Stimulated activated CD4-positive, alpha-beta T cell treated with anti-CD3 and anti-CD28 coated beads, Interleukin-4, amount 100 ng/mL, for 24 hours (primary cell): ENCODE data around the gene AGER.
"Not testable (repeated sequence)": the region's sequence is repeated elsewhere in the genome, so short reads cannot be mapped to it uniquely, and the experiment has no call there.

ENCODE experiments used
- DNase-seq: peaks from one replicate; pipeline ENCODE4 v3.0.0-alpha.2; 2020

The AGER gene

GRCh38 chr6:32198345-32198696, 14.3 kb upstream of the AGER start:
- no peak for DNase-seq

DNA sequence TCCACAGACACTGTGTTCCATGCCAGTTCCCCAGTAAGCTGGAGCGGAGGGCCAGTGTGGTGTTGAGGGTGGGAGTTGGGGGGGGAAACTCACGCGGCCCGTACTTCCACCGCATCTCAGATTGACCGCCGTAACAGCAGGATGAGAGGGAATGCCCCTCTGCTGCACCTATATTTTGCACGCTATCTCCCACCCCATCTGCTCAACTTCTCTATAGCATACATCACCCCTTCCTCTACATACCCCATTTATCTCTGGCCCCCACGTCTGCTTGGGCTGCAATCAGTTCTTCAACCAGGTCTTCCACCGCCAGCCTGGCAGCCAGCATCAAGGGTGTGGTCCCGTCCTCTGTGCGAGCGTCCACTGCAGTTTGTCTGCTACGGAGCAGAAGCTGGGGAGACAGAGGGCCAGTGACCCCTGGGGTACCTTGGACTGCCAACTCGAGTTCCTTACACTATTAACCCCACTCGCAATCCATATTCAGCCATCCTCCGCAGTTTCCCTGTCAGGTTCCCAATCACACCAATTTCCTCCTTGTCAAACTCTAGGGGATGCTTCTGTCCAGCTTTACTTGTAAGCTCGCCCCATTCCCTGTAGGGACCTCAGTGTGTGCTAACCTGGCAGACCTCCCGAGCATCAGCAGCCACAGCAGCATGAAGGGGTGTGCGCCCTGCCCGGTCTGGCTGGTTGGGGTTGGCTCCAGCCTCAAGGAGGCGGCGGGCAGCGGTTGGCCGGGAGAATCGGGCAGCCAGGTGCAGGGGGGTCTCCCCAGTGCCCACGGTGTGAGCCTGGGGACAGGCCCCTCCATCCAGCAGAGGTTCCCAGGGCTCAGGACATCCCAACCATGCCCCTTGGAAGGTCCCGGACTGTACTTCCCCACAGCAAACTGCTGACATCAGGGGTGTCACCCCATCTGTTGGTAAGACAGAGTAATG, 12.9 kb upstream of the AGER start:
- no peak for DNase-seq

DNA sequence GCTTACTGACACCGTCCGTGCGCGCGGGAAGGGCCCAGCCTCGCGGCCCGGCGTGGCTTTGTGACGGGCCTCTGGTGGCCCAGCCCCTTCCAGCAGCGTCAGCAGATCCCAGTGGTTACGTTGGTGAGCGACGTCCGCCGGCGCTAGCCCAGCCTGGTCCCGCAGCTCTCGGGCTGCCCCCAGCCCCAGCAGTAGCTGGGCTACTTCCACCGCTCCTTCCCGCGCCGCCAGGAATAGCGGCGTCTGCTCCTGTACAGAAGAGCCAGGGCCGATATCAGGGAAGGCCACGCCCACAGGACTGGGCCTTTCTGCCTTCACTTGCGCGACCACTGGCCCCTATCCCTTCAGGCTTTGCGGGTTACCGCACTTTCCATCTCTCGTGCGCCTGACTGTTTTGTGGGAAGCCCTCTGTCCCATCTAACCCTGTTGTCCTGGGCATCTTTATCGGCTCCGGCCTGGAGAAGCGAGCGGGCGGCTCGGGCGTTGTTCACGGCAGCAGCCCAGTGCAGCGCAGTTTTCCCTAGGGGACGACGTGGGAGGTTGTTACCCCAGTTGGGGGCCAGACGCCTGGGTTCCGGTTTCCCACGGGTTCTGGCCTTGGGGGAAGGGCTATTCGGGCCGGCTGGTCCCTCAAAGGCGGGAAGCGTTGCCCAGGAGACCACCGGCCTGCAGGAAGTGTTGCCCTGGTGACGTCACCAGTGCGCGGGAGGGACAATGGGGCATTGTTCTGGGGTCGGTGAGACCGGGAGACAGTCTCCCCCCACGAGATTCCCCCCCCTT, 12.0 kb upstream of the AGER start:
- DNase-seq: peak; percentile 60

DNA sequence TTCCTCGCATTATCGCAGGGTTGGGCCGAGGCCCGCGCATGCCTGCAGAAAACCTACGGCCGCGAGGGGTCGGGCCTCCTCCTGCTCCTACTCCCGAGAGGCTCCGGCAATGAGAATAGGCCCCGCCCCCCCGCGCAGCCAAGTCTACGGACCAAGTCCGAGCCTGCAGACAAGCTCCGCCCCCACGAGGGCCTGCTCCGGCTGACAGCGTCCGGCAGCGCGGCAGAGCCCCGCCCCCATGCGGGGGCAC, 11.5 kb upstream of the AGER start:
- DNase-seq: peak; percentile 100

GRCh38 chr6:32194825-32195651, 11.0 kb upstream of the AGER start:
- peak; percentile 36 for DNase-seq

DNA sequence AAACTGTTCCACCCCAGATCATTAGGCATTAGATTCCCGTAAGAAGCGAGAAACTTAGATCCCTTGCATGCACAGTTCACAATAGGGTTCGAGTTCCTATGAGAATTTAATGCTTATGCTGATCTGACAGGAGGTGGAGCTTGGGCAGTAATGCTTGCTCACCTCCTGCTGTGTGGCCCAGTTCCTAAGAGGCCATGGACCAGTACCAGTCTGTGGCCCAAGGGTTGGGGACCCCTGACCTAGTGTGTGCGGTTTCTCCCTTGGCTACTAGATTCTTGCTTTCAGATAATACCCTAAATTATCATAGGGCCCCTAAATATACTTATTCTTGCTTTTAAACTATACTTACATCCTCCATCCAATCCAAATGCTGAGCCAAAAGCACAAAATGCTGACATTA, 10.3 kb upstream of the AGER start:
- no peak for DNase-seq

- not testable (repeated sequence) for DNase-seq
These were observed 9.0 kb upstream of the AGER start for GRCh38 chr6:32193096-32193495.

- DNase-seq: peak; percentile 58
These were observed 8.6 kb upstream of the AGER start, which contains the start of gene GPSM3 for GRCh38 chr6:32192608-32193039. TSS of gene GPSM3 (minus strand) at chr6:32192643. CDS start at chr6:32192513, 130 bp downstream.

DNA sequence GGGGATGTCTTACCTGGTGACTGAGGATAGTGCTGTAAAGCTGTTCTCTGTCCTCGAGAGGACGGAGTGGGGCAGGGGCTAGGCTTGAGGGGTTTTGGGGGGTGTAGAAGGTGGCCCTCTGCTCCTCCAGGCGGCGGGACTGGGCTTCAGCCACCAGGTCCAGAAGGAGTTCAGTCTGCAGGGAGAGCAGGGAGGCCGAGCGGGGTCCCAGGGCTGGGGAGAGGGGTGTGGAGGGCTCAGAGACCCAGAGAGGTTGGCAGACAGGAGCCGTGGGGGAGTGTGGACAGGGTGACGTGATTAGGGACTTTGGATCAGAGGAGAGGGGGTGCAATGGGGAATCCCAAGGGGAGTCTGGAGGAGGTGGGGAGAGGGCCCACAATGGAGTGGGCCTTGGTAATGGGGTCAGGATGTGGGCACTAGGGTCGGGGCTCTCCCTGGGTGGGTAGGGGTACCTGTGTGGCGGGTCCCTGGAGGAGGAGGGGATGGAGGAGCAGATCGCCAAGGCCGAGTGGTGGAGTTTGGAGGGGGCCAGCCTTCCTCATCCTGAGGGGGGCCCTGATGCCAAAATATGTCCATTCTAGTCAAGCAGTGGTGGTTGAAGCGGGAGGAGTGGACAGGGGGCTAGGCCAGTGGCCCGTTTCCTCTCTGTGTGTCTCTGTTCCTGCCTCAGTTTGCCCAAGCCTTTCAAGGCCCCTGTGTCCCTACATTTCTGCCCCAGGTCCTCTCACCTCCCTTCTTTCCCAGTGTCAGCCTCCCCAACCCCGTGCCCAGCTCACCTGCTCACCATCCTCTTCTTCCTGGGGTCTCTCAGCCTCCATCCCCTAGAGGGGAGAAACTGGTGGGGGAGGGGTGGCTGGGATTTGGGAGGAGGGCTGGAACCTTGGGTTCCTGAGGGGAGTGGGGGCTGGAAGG, 7.9 kb upstream of the AGER start:
- peak; percentile 13 for DNase-seq

DNA sequence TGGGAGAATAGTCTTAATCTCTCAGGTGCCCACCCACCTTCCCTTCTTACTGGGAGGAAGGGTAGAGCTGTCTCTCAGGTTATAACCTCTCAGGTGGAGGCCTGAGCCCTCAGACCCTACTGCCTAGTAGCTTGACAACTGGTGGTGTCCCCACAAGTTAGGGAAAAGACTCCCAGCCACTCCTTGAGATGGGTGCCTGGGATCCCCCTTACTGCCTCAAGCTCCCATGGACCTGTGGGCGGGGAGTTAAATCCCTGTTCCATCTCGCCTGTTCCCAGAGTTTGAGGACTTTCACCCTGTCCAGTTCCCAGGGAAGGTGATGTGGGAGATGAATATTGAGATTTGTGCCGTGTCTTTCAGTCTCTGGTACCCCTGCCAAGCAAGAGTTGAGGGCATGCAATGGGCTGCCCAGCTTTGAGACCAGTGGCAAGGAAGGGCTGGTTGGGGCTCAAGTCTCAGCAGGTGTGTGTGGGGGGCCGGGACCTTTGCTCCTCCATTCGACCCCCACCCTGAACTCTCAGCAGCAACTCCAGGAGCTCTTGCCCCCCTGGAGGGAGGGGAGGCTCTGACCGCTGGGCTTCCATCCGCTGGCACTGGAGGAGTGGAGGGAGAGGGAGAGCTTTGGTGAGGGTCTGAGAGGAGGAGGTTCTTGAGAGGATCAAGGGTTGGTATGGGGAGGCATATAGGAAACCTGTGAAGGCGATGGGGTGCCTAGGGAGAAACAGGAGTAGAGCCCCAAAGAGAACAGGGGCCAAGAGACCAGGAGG, 7.0 kb upstream of the AGER start:
- no peak for DNase-seq

DNA sequence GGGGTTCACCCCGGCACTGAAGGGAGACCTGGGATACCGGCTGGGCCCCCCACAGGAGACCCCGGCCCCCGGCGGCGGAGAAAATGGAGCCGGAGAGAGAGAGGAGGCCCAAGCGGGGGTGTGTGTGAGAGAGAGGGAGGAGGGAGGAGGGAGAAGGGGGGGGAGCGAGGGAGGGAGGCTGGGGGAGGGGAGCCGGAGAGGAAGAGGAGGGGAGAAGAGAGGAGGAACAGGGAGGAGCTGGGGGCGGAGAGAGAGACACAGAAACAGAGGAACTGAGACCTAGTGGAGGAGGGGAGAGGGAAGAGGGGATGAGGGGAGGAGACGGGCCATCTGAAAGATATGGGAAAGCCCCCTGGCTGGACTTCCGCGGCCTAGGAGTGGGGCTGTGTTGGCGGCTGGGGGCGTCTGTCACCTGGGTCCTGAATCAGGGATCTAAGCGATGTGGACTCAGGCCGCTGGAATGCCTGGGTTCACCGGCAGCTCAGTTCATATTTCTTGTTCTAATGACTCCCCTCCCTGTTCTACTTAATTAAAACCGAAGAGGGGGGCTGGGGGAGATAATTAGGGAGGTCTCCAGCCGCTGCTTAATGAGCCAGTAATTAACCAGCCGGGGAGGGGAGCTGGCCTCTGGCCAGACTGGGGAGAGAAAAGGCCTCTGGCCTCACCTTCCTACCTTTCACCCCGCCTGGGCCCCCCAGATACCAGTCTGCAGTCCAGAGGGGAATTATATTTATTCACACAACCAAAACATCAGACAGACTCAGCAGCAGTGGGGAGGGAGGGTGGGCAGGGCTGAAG, 6.2 kb upstream of the AGER start, which contains the start of gene PBX2:
Gene PBX2 (minus strand): TSS at position 149 of the 798 bp plus-strand sequence. CDS start 287 bp downstream, outside the sequence.
- peak; percentile 84 for DNase-seq

GRCh38 chr6:32189742-32190053, 5.6 kb upstream of the AGER start:
- no peak for DNase-seq

DNA sequence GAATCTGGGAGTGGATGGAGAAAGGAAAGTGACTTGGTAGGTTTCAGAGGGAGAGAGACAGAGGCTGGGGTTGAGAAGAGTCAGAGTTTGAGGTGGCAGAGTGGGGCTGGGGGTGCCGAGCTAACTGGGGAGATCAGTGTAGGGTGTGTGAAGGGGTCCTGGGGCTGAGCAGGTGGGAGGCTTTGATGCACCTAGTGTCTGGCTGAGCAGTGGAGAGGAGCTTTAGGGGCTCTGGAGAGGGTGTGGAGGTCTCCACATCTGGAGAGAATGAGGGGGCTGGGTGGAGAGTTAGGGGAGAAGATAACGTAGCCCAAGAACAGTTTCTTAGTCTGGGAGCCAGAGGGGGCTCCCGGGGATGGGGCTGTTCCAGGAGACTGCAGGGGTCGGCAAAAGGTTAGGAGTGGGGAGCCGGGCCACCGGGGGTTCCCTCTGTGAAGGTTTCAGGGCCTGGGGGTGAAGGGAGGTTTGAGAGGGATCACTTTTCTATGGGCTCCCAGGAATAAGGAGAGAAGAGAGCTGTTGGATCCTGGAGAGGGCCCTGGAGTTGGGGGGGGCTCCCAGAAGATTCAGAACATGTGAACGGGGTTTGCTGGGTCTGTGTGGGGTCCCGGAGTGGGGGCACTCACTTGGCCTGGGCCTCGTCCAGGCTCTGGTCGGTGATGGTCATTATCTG, 5.2 kb upstream of the AGER start:
- no peak for DNase-seq

- no peak for DNase-seq
These were observed 4.5 kb upstream of the AGER start for GRCh38 chr6:32188381-32189068.

DNA sequence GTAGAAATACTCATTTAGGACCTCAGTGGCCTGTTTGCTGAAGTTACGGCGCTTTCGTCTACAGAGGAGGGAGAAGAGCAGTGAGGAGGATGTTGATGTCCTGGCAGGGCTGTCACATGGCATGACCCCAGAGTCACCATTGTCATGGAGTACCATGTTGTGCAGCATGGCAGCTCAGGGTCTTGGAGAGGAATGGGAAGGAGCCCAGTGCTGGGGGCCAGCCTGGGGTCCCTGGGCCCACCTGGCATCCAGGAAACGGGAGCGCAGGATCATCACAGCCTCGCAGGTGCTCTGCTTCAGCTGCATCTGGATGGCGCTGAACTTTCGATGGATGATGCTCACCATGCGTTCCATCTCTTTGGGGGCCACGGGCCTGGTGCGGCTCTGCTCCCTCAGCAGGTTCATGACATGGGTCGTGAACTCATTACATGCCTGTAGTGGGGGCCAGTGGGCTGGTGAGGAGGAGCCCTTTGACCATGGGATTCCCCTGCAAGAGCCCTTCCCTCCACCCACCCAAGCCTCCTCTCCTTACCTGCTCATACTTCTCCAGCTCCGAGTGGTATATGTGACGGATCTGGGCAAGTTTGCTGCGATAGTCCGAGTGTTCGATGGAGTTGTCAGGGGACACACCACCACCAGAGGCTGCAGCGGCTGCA, 3.8 kb upstream of the AGER start:
- DNase-seq: not testable (repeated sequence)

DNA sequence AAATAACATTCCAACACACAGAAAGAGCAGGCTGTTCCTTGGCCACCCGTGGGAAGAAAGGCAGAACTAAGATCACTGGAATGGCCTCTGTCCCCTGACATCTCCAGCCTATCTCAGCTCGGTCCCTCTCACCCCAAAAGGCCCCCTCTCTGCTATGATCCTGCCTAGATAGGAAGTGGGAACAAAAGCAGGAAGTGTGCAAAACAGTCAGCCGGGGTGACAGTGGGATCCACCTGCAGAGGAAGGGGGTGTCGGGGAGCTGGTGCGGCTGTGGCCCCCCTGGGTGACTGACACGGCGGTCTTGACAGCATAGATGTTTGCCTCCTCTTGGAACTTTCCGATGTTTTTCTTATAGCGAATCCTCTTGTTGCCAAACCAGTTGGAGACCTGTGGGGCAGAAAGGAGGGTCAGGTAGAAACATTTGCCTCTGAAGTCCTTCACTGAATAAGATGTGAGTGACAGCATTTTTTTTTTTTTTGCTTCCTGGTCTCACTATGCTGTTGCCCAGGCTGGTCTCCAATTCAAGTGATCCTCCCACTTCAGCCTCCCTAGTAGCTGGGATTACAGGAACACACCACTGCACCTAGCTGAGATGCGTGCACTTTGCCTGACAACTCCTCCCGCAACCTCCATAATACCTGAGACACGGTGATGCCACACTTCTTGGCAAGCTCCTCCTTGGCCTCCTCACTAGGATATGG, 3.1 kb upstream of the AGER start:
- DNase-seq: no peak

DNA sequence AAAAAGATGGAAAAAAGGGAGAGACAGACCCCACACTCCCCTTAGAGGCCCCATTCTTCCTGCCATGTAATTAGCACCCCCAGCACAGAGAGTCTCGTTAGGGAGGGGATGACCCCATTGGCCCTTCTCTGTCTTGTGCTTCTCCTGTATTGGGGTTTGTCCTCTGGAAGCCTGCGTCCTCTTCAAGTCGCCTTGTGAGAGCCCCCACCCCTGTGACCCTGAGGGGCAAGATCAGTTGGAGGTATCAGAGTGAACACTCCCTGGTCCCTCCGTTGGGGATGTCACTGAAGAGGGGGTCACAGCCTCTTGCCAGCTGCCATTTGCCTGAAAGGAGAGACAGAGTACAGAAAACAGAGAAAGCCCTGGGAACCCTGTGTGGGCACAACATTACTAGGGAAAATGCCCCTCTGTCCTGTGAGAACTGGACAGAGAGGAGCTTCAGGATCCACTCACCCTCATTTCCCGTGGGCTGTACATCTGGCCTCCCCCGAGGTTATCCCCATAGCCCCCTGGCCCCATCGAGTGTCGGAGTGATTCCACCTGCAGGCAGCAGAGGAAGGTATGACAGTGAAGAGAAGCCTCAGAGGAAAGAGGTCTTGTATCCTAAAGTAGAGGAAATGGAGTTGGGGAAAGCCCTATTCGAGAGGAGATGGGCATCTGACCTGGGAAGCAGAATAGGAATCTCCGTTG, 2.2 kb upstream of the AGER start:
- not testable (repeated sequence) for DNase-seq
